OCI-LY3 (cell line): ENCODE results near the gene NUP210L.

Source experiments
- H2AFZ ChIP-seq: fragments of 200-600, 300-600 bp; shearing (Covaris generic); 2 replicates; pipeline ENCODE4 v1.6.0; 2014; ENCODE audit warnings: antibody characterized with exemption, low read depth, low read length
- H3K27ac ChIP-seq: fragments of 200-600, 300-600 bp; sonication (generic); 2 replicates; pipeline ENCODE4 v1.5.1; 2014; ENCODE audit warnings: mild to moderate bottlenecking, low read length, moderate library complexity, mixed read lengths
- H3K27me3 ChIP-seq: fragments of 200-600, 300-600 bp; sonication (generic); 2 replicates; pipeline ENCODE4 v1.6.1; 2014; ENCODE audit warnings: low read depth, low read length, mixed read lengths
- H3K36me3 ChIP-seq: fragments of 200-600, 300-600 bp; sonication (generic); replicated peaks from 2 replicates; pipeline ENCODE3; 2014; ENCODE audit warnings: low read depth, low read length, mixed read lengths
- H3K4me1 ChIP-seq: fragments of 300-600, 200-600 bp; sonication (generic); 2 replicates; pipeline ENCODE4 v1.6.1; 2014; ENCODE audit warnings: low read length, mixed read lengths
- H3K4me2 ChIP-seq: fragments of 200-600, 300-600 bp; sonication (generic); 2 replicates; pipeline ENCODE4 v1.6.1; 2014; ENCODE audit warnings: low read length, mixed read lengths
- H3K4me3 ChIP-seq: fragments of 300-600, 200-600 bp; sonication (generic); 2 replicates; pipeline ENCODE4 v1.5.1; 2014; ENCODE audit warnings: antibody characterized with exemption, mild to moderate bottlenecking, low read length, moderate library complexity
- H3K79me2 ChIP-seq: fragments of 300-600, 200-600 bp; shearing (Covaris generic); 2 replicates; pipeline ENCODE4 v1.6.1; 2014; ENCODE audit warnings: mild to moderate bottlenecking, low read length, mixed read lengths
- H3K9ac ChIP-seq: fragments of 300-600, 200-600 bp; shearing (Covaris generic); 2 replicates; pipeline ENCODE4 v1.6.0; 2014; ENCODE audit warnings: mild to moderate bottlenecking, low read length, moderate library complexity
- H3K9me3 ChIP-seq: fragments of 200-600, 300-600 bp; shearing (Covaris generic); 2 replicates; pipeline ENCODE4 v1.6.1; 2014; ENCODE audit warnings: low read length, mixed read lengths; ENCODE audit not compliant: insufficient read depth
- H4K20me1 ChIP-seq: fragments of 200-600, 300-600 bp; sonication (generic); 2 replicates; pipeline ENCODE4 v1.6.1; 2016; ENCODE audit warnings: low read length, mixed read lengths; ENCODE audit not compliant: insufficient read depth
- EZH2phosphoT487 ChIP-seq: fragments of 200-600 bp; shearing (Covaris generic); IDR thresholded peaks from 2 replicates; pipeline ENCODE4 v1.6.1; 2018; ENCODE audit warnings: antibody characterized with exemption, mixed run types, low read depth
- TF ChIP-seq, protein P1 (sequence below): fragments of 200-600, 300-600 bp; sonication (generic); IDR thresholded peaks from 2 replicates; pipeline ENCODE4 v1.5.1; 2014; ENCODE audit warnings: antibody characterized with exemption, low read length, low read depth

The NUP210L gene

DNA sequence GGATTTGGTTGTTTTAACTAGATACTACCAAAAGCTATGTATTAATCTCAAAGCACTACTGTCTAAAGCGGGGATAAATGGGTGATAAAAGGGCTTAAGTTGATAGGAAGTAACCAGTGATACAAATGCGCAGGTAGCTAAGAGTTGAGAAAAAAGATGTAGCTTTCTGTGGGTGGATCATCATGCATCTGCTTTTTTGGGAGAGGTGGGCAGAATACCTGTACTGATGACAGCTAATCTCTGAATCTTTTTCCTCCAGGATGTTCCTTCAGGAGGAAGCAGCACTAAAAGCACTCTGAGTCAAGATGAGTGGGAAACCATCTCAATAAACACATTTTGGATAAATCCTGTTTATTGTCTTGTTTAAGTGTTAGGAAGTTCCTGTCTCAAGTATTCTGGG lies 163.1 kb downstream of the NUP210L start:
- 0 out of 2 replicates have a peak, but pooled peaks cover 8% of the 10 kb centered on the region for H4K20me1 ChIP-seq
- TF ChIP-seq, protein P1, sequence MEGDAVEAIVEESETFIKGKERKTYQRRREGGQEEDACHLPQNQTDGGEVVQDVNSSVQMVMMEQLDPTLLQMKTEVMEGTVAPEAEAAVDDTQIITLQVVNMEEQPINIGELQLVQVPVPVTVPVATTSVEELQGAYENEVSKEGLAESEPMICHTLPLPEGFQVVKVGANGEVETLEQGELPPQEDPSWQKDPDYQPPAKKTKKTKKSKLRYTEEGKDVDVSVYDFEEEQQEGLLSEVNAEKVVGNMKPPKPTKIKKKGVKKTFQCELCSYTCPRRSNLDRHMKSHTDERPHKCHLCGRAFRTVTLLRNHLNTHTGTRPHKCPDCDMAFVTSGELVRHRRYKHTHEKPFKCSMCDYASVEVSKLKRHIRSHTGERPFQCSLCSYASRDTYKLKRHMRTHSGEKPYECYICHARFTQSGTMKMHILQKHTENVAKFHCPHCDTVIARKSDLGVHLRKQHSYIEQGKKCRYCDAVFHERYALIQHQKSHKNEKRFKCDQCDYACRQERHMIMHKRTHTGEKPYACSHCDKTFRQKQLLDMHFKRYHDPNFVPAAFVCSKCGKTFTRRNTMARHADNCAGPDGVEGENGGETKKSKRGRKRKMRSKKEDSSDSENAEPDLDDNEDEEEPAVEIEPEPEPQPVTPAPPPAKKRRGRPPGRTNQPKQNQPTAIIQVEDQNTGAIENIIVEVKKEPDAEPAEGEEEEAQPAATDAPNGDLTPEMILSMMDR = no peak
- TF ChIP-seq EZH2phosphoT487 = no peak
- H3K36me3 ChIP-seq = peaks cover 50% of the 10 kb centered on the region
- peak overlapping the region; percentile 86 for H3K9ac ChIP-seq
- H3K4me3 ChIP-seq = peak overlapping the region; percentile 80
- peak overlapping the region; percentile 91 for H3K4me2 ChIP-seq
- H3K4me1 ChIP-seq = peaks cover 19% of the 10 kb centered on the region
- no peaks in the 10 kb centered on the region for H3K9me3 ChIP-seq
- peak overlapping the region; percentile 64; the same call in 1 of the 2 replicates for H3K27ac ChIP-seq
- H3K27me3 ChIP-seq = no peaks in the 10 kb centered on the region
- H2AFZ ChIP-seq = no peak overlapping the region
- peaks cover 22% of the 10 kb centered on the region for H3K79me2 ChIP-seq

DNA sequence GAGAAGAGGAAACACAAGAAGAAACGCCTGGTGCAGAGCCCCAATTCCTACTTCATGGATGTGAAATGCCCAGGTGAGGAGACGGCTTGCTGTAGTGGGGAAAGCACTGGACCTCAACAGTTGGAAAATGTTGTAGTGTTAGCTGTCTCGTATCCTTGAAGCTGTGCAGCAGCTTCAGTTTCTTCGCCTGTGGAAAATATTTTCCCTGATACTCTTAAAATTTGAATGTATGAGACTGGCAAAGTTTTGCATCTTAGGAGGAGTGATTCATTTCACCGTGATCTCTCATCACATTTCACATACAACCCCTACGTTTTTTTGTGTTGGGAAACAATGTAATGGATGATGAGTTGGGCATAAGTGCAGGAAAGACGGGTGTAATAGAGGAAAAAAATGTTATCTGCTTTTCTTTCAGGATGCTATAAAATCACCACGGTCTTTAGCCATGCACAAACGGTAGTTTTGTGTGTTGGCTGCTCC lies 163.7 kb downstream of the NUP210L start:
- Histone ChIP-seq H3K36me3 (peaks cover 49% of the 10 kb centered on the region), H3K27me3 (no peaks in the 10 kb centered on the region), H3K79me2 (peaks cover 22% of the 10 kb centered on the region), H4K20me1 (0 out of 2 replicates have a peak, but pooled peaks cover 8% of the 10 kb centered on the region), H2AFZ (no peak overlapping the region), H3K9me3 (no peaks in the 10 kb centered on the region), H3K4me1 (peaks cover 23% of the 10 kb centered on the region), H3K9ac (peak overlapping the region; percentile 86), H3K4me3 (peak overlapping the region; percentile 80), H3K27ac (peak overlapping the region; percentile 64), H3K4me2 (peak overlapping the region; percentile 91)
- TF ChIP-seq, protein P1 = no peak
- no peak for TF ChIP-seq EZH2phosphoT487

- Histone ChIP-seq H4K20me1 (0 out of 2 replicates have a peak, but pooled peaks cover 8% of the 10 kb centered on the region), H3K4me3 (peak within 1 kb of the TSS; percentile 80), H3K9me3 (no peaks in the 10 kb centered on the region), H3K79me2 (peaks cover 22% of the 10 kb centered on the region), H3K4me1 (peaks cover 28% of the 10 kb centered on the region), H3K36me3 (peaks cover 45% of the 10 kb centered on the region), H2AFZ (peak within 1 kb of the TSS; percentile 69), H3K27me3 (no peaks in the 10 kb centered on the region), H3K9ac (peak within 1 kb of the TSS; percentile 86), H3K27ac (peak within 1 kb of the TSS; percentile 64), H3K4me2 (peak within 1 kb of the TSS; percentile 91)
- TF ChIP-seq, protein P1 = no peak
- no peak for TF ChIP-seq EZH2phosphoT487
Observed at GRCh38 chr1:153990468-153991150, 164.3 kb downstream of the NUP210L start, which contains the start of gene RPS27. RPS27 (plus strand) TSS chr1:153990762; CDS start chr1:153990797, 35 bp downstream.

DNA sequence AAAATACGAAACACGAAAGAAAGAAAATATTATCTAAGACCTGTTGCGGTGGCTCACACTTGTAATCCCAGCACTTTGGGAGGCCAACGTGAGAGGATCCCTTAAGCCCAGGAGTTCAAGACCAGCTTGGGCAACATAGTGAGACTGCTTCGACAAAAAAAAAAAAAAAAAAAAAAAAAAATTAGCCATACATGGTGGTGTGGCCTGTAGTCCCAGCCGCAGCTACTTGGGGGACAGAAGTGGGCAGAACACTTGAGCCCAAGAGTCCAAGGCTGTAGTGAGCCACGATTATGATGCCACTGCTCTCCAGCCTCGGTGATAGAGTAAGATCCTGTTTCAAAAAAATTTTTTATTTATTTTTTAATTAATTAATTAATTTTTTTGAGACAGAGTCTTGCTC lies 167.3 kb downstream of the NUP210L start:
- H2AFZ ChIP-seq = peak overlapping the region; percentile 46; the same call in 1 of the 2 replicates
- TF ChIP-seq EZH2phosphoT487 = no peak
- TF ChIP-seq, protein P1 = no peak

More for the DNA sequence above, 167.3 kb downstream of the NUP210L start:
- Histone ChIP-seq H3K27me3 (no peaks in the 10 kb centered on the region), H3K4me3 (peak overlapping the region; percentile 73), H3K79me2 (peaks cover 19% of the 10 kb centered on the region), H3K36me3 (peaks cover 17% of the 10 kb centered on the region), H3K9ac (peak overlapping the region; percentile 65; the same call in 1 of the 2 replicates), H3K9me3 (no peaks in the 10 kb centered on the region), H4K20me1 (0 out of 2 replicates have a peak, but pooled peaks cover 1% of the 10 kb centered on the region), H3K4me1 (peaks cover 40% of the 10 kb centered on the region), H3K4me2 (peak overlapping the region; percentile 78), H3K27ac (peak overlapping the region; percentile 65)
